CD1c-positive myeloid dendritic cell (primary cell): ENCODE results near the gene TSBP1.

Experiments
- DNase-seq: peaks from one replicate; pipeline ENCODE4 v3.0.0-alpha.2; 2016; ENCODE audit errors: extremely low spot score

Gene TSBP1

GRCh38 chr6:32371803-32372202 lies at the start of gene TSBP1:
Gene TSBP1, minus strand, starts transcription at chr6:32371903. Its CDS starts 197 bp downstream, at chr6:32371706.
- DNase-seq = no peak

DNA sequence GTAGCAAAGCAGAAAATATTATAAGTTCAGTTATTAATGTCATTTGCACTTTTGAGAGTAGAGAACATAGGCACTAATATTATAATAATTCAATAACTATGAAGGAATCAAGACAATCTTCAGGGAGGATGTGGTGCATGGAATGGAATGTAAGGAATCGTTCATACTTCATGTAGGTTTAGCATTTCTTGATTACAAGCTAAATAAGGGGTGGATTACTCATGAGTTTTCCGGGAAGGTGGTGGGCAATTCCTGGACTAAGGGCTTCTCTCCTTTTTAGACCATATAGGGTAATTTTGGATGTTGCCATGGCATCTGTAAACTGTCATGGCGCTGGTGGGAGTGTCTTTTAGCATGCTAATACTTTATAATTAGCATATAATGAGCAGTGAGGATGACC lies 44.3 kb upstream of the TSBP1 start:
- DNase-seq = no peak

DNA sequence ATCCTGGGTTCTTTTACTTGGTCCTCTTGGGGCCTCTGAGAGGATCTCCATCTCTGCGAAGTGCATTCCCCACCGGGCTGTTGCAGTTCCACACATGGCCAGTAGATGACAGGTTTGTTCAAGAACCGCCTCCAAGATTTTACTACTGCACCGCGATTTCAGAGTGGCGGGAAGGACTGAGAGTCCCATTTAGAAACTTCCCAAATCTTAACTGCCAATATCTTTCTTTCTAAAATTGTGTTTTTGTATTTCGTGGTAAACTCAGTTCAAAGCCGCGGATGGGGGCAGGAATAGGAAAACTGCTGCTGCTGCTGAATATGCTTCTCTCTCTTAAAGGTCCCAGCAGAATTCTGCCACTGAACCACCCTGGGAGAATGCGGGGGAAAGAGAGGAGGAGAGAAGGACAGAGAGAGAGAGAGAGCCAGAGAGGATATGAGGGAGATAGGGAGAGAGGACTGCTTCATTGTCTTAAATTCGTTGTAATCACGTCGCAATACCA lies 43.9 kb upstream of the TSBP1 start:
- DNase-seq = peak; percentile 87

- peak; percentile 89 for DNase-seq
These were observed 41.8 kb upstream of the TSBP1 start for GRCh38 chr6:32413427-32414047.

- no peak for DNase-seq
These were observed 40.0 kb upstream of the TSBP1 start for GRCh38 chr6:32411566-32412327.

DNA sequence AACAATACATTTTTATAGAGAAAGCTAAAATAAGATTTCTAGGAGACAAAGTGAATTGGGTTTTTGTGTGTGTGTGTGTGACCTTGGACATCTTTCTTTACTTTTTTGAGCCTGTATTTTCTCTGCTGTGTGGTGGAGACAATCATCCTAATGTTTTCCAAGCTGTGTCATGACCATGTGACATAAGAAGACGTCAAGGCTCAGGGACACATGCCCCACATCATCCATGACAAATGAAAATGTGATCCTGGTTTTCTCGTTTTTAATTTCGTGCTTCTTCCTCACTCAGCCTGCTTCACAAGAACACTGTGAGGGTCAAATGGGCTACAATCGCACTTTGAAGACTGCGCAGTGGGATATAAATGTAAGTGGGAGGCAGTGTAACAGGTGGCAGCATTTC lies 39.2 kb upstream of the TSBP1 start:
- no peak for DNase-seq

GRCh38 chr6:32406857-32407256 lies 35.2 kb upstream of the TSBP1 start, which contains the start of gene BTNL2:
Gene BTNL2, minus strand, starts transcription at chr6:32407181. Its CDS starts 58 bp downstream, at chr6:32407123.
- no peak for DNase-seq

DNA sequence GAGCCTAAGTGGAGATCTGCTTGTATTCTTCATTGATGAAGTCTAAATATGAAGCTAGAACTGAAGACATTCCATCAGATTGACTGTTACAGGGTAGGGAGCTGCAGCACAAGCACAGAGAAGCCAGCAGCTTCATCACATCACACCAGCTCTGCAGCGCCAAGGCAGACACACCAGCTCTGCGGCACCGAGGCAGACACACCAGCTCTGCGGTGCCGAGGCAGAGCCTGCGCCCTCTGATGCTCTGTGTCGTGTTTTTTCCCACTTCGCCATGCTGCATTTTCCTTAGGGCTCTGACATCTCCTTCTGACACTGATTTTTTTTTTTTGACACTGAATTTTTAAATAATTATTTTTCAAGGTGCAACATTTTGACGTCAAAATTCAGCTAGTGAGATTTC lies 34.5 kb upstream of the TSBP1 start:
- DNase-seq = no peak

DNA sequence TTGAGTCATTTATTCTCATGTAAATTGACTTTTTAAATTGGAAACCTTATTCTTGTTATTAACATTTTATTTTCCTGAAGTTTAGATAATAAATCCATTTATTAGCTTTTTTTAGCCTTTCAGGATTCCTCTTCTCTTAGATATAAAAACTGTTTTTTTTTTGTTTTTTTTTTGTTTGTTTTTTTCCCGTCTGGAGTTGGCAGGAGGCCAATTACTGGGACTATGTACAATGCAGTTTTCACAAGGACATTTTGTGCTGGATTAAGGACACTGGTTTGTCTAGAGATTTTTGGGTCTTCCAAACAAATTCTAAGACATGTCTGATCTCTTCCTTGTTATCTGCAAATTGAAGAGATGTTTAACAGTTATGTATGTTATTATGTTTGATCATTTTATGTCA lies 34.0 kb upstream of the TSBP1 start:
- no peak for DNase-seq

DNA sequence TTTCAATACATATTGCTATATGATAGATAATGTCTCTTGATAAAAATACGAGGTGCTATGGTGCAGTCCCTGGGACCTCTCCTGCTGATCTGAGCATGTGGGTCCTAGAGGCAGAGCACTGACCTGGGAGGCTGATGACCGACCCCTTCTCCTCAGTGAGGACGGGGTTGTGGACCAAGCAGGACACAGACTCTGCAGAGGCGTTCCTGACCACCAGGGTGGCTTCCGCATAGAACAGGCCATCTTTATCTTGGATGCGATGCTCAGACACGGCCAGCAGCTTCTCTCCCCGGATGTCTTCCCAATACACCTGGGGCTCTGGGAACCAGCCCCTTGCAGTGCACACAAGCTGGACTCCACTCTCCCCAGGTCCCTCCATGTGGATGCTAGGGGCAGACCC lies 31.1 kb upstream of the TSBP1 start:
- no peak for DNase-seq

DNA sequence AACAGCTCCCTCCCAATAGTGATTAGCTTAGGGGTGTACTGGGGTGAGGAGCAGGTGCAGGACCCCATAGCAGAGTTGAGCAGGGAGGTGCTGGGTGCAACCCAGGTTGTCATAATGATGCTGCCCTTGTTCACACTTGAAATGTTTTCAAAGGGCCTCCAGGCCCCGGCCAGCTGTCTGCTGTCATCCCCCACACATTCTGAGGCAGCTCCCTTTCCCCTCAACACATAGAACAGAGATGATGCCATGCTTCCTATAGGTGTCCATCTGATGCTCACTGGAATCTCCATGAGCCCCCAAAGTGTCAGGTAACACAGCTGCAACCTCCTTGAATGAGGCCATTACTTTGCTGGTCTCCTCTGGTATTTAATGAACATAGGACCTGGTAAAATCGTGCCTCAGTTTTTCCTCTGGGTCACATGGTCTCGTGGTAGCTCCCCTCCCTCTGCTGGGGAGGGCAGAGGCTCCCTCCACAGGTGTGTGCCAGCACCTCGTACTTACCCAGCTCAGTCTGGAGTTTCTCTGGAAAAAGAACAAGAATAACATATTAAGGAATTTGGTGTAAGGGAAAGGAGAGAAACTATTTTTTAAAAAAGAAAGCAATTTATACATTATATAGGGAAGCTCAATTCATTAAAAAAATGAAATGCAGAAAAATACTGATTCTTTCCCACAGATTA lies 29.7 kb upstream of the TSBP1 start:
- DNase-seq = no peak

DNA sequence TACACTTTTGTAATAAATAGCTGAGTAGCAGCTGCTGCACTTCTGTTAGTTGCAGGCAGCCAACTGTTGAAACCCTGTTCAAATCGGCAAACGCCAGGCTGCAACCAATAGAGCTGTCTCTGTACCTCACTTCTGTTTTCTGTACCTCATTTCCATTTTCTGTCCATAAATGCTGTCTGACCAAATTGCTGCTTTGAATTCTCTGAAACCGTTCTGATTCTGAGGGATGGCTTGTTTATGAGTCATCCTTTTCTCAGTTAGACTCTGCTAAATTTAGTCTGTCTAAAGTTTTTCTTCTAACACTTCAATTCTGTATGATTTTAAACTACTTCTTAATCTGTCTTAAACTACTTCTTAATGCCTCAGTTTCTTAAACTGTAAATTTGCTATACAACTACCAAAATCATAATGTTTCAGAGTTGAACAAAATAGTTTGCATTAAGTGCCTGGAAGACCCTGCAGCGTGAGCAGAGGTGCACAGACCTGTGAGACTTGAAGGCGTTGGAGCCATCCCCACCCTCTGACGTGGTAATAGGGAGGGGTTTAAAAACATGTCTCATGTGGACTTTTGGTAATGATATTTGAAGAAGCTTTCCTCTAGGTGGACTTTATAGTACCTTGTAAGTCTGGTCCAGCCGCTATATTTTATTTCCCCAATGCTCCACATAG lies 25.7 kb upstream of the TSBP1 start:
- peak; percentile 27 for DNase-seq

GRCh38 chr6:32396028-32396427 lies 24.3 kb upstream of the TSBP1 start:
- no peak for DNase-seq

DNA sequence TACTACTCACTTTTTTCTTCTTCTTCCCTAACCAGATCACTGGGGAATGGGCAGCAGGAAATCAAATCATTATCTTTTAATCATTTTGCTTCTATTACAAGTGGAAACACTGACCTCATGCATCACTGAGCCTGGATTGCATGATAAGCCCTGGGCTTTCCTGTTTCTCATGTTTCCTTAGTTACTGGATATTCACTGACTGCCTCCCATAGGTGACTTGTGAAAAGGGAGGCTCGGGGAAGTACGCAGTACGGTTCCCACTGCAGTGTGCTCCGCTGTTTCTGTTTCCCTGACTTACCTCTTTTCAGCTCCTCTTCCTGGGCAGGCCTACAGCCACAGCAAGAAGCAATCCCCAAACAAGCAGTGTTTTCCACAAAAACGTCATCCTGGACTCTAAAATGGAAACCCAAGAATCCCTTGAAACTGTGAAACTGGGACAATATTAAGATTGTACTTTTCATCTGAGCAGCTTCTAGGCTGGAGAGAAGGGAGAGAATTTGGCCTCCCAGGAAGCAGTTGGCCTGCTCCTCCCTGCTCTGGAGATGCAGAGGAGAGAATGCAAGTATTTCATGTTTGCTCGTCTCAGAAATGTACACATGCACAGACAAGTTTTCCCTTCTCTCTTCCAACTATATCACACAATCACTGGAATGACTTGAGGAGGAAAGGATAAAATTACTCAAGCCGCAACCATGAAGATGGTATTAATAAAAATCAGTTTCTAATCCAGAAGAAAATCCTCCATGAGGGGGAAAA lies 22.1 kb upstream of the TSBP1 start:
- DNase-seq = no peak

- DNase-seq = no peak
These were observed 19.8 kb upstream of the TSBP1 start for GRCh38 chr6:32391505-32391904.

GRCh38 chr6:32387589-32388340 lies 16.1 kb upstream of the TSBP1 start:
- DNase-seq = no peak

GRCh38 chr6:32386040-32386439 lies 14.3 kb upstream of the TSBP1 start:
- DNase-seq = no peak

DNA sequence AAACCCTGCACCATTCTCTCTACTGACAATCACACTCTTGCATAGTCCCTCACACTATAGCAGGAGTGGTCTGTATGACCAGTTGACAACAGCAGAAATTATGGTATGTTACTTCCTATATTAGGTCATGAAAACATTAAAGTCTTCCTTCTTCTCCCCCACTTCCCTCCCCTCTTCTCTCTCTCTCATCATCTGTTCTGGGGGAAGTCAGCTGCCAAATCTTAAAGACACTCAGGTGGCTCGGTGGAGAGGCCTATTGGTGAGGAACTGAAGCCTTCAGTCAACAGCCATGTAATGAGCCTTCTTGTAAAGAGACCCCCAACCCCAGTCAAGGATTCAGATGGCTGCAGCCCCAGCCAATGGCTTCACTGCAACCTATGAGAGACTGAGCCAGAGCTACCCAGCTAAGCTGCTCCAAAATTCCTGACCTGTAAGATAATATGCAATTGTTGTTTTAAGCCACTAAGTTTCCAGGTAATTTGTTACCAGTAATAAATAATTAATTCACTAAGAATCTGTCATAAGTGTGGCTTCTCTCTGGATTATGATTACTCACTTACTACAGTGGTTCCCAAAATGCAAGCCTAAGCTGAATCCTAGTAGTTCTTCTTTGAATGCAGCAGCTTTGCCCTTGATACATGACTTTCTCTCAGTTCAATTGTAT lies 11.2 kb upstream of the TSBP1 start:
- no peak for DNase-seq

GRCh38 chr6:32379545-32379944 lies 7.8 kb upstream of the TSBP1 start:
- DNase-seq = peak; percentile 30
